NCI-H128 (cell line): ENCODE results near the gene WDR70.
"Not testable (repeated sequence)": the region's sequence is repeated elsewhere in the genome, so short reads cannot be mapped to it uniquely, and the experiment has no call there.

Source experiments
- DNase-seq: peaks from one replicate; lab custom pipeline; 2025; ENCODE audit not compliant: unreplicated experiment; lab: John Stamatoyannopoulos, UW

Gene WDR70

DNA sequence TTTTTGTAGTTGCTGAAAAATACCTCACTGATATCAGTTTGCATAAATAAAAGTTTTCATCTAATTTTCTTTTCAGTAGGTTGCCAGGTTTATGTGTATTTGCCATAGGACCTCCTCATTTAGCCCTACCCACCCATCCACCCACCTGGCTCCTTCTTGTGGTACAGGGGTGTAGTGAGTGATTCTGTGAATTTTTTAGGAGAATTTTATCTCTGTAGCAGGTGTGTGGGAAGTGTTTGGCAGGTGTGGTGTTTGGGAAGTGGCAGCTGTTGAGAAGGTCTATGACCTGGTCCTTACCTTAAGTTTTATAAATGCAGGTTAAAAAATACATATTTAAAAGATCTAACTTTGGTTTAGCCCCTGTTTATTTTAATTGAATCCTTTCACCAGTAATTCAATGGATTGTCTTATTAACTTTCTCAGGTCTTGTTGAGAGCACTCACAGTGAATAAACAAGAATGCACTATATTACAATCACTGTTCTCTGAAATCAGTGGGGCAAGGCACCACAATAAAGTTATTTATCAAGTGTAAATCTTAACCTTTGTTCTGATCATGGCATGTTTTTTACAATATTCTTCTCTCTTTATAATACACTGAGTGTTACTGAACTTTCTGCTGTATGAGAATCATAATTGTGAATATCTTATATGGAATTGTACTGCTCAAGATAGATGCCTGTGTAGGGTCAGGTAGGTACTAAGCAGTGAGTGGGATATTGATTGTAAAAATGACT, 189.1 kb downstream of the WDR70 start:
- DNase-seq: no peak

DNA sequence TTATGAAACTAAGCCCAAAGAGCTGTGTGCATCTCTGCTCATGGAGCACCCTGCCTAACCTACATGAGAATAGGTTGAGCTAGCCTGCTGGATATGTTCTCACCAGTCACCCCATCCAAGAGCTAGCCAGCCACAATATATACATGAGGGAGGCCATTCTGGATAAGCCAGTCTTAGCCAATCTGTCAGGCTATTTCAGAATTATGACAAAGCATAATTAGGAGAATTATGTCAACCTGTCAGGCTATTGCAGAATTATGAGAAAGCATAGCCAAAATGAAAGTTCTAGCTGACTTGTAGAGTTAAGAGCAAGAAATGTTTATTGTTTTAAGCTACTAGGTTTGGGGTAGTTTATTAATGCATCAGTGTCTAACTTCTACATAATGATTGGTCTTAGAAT, 189.8 kb downstream of the WDR70 start:
- DNase-seq: no peak

- DNase-seq: no peak
Observed at GRCh38 chr5:37569466-37569865, 190.3 kb downstream of the WDR70 start.

GRCh38 chr5:37570597-37570996, 191.5 kb downstream of the WDR70 start:
- DNase-seq: no peak

DNA sequence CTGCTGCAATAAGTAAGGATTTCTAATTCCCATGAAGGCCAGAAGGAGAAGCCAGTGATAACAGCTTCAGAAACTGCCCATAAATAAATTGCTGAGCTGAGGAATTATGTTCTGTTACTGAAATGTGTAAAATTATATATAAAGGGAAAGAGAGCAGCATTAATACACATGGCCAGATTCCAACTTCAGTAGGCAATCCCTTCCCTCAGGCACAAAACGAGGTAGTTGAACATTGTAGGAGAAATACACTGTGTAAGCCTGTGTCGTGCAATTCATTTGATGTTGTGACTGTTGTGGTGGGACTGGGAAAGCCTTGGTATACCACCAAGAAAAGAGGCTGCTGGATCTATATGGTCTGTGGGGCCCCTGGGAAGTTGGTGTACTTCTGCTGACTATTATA, 192.9 kb downstream of the WDR70 start:
- no peak for DNase-seq

DNA sequence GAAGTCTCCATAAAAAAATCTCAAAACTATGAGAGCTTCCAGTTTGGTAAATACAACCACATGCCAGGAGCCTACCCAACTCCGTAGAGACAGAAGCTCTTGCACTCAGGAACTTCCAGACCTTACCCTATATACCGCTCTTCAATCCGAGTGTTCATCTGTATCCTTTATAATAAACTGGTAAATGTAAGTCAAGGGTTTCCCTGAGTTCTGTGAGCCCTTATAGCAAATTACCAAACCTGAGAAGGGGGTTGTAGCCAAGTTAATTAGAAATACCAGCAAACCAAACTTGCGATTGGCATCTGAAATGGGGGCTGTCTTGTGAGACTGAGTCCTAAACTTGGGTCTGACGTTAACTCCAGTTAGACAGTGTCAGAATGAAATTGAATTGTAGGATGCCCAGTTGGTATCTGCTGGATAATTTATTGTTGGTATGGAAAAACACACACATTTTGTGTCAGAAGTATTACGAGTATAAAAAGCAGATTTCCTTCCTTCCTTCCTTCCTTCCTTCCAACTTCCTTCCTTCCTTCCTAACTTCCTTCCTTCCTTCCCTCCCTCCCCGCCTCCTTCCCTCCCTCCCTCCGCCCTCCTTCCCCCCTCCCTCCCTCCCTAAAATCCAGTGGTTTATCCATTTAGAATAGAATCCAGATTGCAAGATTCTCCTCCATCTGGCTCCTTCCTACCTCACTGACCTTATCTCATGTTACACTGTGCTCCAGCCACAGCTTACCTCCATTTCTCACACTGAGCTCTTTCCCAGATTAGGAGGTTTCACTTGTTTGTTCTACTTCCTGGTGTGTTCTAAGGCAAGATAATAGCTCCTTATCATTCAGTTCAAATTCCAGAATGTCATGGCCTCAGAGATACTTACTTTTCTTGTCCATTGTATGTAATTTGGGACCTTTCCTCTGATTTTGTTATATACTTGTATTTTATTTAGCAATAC, 196.7 kb downstream of the WDR70 start:
- DNase-seq: no peak

- DNase-seq: no peak
Observed at GRCh38 chr5:37576552-37576951, 197.4 kb downstream of the WDR70 start.

DNA sequence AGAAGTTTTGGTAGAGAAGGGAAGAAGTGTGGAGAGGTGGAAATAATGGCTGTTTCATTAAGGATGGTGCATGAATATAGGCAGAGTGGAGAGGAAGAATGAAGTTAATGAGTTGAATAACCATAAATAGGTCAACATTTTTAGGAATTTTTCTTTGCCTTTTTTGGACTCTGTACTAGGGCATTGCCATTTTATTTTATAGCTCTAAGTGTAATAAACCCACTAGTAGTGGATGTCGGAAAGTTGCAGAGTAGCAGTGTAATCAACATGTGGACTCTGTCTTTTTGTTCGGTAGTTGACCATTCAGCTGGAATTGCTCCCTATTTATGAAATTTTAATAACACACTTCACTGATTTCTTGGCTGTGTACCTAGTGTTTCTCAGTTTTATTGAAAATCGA, 199.1 kb downstream of the WDR70 start:
- no peak for DNase-seq

DNA sequence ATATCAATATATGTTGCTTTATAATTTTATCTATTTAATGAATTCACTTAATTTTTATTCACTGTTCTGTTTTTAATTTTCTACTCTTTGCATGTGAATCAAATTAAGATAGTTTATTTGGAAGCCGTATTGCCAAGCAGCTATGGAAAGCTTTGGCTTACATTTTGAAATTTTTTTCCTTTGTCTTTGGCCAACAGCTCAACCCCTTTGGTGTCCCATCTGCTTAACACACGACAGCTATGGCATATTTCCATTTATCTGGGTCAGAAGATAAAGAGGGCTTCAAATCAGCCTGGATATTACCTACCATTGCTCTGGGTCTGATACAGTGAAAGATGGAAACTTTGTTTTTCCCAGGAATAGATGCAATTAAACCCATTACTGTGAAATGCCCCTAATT, 201.0 kb downstream of the WDR70 start:
- no peak for DNase-seq

GRCh38 chr5:37582202-37582601, 203.1 kb downstream of the WDR70 start:
- no peak for DNase-seq

DNA sequence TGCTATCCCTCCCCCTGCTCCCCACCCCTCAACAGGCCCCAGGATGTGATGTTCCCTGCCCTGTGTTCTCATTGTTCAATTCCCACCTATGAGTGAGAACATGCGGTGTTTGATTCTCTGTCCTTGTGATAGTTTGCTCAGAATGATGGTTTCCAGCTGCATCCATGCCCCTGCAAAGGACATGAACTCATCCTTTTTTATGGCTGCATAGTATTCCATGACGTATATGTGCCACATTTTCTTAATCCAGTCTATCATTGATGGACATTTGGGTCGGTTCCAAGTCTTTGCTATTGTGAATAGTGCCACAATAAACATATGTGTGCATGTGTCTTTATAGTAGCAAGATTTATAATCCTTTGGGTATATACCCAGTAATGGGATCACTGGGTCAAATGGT, 214.2 kb downstream of the WDR70 start:
- not testable (repeated sequence) for DNase-seq

DNA sequence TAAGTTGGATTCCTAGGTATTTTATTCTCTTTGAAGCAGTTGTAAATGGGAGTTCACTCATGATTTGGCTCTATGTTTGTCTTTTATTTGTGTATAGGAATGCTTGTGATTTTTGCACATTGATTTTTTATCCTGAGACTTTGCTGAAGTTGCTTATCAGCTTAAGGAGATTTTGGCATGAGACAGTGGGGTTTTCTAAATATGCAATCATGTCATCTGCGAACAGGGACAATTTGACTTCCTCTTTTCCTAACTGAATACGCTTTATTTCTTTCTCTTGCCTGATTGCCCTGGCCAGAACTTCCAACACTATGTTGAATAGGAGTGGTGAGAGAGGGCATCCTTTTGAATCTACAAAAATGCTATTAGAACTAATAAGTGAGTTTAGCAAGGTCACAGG, 215.7 kb downstream of the WDR70 start:
- not testable (repeated sequence) for DNase-seq

GRCh38 chr5:37598733-37599132, 219.6 kb downstream of the WDR70 start:
- DNase-seq: no peak

- no peak for DNase-seq
Observed at GRCh38 chr5:37601163-37601562, 222.0 kb downstream of the WDR70 start.

GRCh38 chr5:37603072-37603471, 224.0 kb downstream of the WDR70 start:
- no peak for DNase-seq

- no peak for DNase-seq
Observed at GRCh38 chr5:37604290-37604689, 225.2 kb downstream of the WDR70 start.

GRCh38 chr5:37606148-37606547, 227.0 kb downstream of the WDR70 start:
- no peak for DNase-seq

GRCh38 chr5:37606632-37607248, 227.6 kb downstream of the WDR70 start:
- no peak for DNase-seq

DNA sequence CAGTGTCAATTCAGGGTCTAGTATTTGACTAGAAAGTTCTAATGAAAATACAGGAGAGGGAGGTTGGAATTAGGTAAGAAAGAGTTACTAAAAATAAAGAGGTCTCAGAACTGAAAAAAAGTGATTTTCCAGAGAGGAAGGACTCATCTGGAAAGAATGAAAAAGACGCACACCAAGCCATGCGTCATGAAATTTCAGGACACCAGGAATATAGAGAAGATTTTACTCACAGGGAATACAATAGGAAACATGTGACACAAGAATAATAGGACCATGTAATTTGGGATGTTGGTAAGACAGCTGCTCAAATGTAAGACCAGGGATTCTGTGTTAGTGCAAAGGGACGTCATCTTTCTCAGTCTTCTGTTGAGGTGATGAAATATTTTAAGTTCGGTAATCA, 236.1 kb downstream of the WDR70 start:
- no peak for DNase-seq

DNA sequence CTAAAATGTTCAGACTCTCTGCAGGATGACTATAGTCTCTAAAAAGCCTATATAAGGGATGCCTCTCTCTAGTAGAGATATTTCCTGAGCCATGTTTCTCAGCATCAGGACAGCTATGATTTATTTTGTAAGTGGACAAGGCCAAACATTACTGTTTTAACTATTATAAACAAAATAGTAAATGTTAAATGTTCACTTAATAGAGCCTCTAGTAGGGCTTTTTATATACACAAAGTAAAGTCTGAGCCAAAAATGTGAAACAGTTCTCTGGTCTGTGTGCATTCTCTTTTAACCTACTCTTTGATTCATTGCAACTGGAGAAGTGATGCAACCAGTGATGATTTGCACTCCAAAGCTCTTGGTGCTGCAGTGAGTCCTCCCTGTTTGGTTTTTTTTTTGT, 240.2 kb downstream of the WDR70 start:
- no peak for DNase-seq

- DNase-seq: not testable (repeated sequence)
Observed at GRCh38 chr5:37622354-37622753, 243.2 kb downstream of the WDR70 start.

- no peak for DNase-seq
Observed at GRCh38 chr5:37626266-37626665, 247.1 kb downstream of the WDR70 start.
